Activated CD4-positive, alpha-beta T cell treated with anti-CD3 and anti-CD28 coated beads, Interleukin-2, Interleukin-6, amounts not matched to agents 100 ng/mL and 50 ng/mL, durations not matched to agents 16 hours and 8 hours (primary cell): ENCODE data around the gene UPP2.

Source experiments
- DNase-seq: peaks from one replicate; pipeline ENCODE4 v3.0.0-alpha.2; 2020

UPP2 gene

GRCh38 chr2:158101384-158101926 lies at the start of gene UPP2:
TSS of gene UPP2 (plus strand) at chr2:158101876. CDS start at chr2:158102064, 188 bp downstream.
- DNase-seq, result no peak

GRCh38 chr2:158052761-158053160 lies 48.9 kb upstream of the UPP2 start:
- no peak for DNase-seq

GRCh38 chr2:158056875-158057274 lies 44.8 kb upstream of the UPP2 start:
- DNase-seq, result no peak

- no peak for DNase-seq
Observed at GRCh38 chr2:158060160-158060834, 41.4 kb upstream of the UPP2 start.

GRCh38 chr2:158060835-158061435 lies 40.7 kb upstream of the UPP2 start:
- DNase-seq, result no peak

- no peak for DNase-seq
Observed at GRCh38 chr2:158061763-158062162, 39.9 kb upstream of the UPP2 start.

- DNase-seq, result no peak
Observed at GRCh38 chr2:158066046-158066713, 35.5 kb upstream of the UPP2 start.

GRCh38 chr2:158071018-158071417 lies 30.7 kb upstream of the UPP2 start:
- no peak for DNase-seq

- no peak for DNase-seq
Observed at GRCh38 chr2:158072361-158072760, 29.3 kb upstream of the UPP2 start.

- DNase-seq, result no peak
Observed at GRCh38 chr2:158079672-158080071, 22.0 kb upstream of the UPP2 start.

GRCh38 chr2:158088093-158088492 lies 13.6 kb upstream of the UPP2 start:
- DNase-seq, result no peak

GRCh38 chr2:158089322-158089721 lies 12.4 kb upstream of the UPP2 start:
- DNase-seq, result no peak

GRCh38 chr2:158091647-158092046 lies 10.0 kb upstream of the UPP2 start:
- DNase-seq, result no peak

GRCh38 chr2:158094487-158095092 lies 7.1 kb upstream of the UPP2 start:
- no peak for DNase-seq

GRCh38 chr2:158095269-158095668 lies 6.4 kb upstream of the UPP2 start:
- DNase-seq, result no peak

GRCh38 chr2:158095912-158096311 lies 5.8 kb upstream of the UPP2 start:
- DNase-seq, result no peak

GRCh38 chr2:158097481-158097880 lies 4.2 kb upstream of the UPP2 start:
- no peak for DNase-seq

- no peak for DNase-seq
Observed at GRCh38 chr2:158098178-158098577, 3.5 kb upstream of the UPP2 start.

- DNase-seq, result no peak
Observed at GRCh38 chr2:158099716-158100115, 2.0 kb upstream of the UPP2 start.

- no peak for DNase-seq
Observed at GRCh38 chr2:158100411-158100810, 1.3 kb upstream of the UPP2 start.

GRCh38 chr2:158102446-158102845 lies 770 bp downstream of the UPP2 start:
- no peak for DNase-seq

- DNase-seq, result no peak
Observed at GRCh38 chr2:158103411-158104012, 1.8 kb downstream of the UPP2 start.

- no peak for DNase-seq
Observed at GRCh38 chr2:158104903-158105302, 3.2 kb downstream of the UPP2 start.
